ENCODE results near the gene TSPAN5. TPM values are rescaled to one million over a fixed set of nuclear protein-coding genes. Genes with fewer than 3 reads are reported as not detected.
A peak's percentile ranks its signal among the peaks of the same experiment; 100 is the strongest.

Gene TSPAN5
- total and polyA plus RNA-seq, 8 donors = 1.6 to 90.2 (median 8.5) TPM

- WGBS, 5 donors = 87 to 95% (median 93%) methylated on average over 4 of the region's 4 CpGs
- no peaks in the 10 kb centered on the region for H3K36me3 ChIP-seq
- intact Hi-C loops (cut with DNase I; ENCODE audit: low total_unique reads) = no loop called here
- no peaks in the 10 kb centered on the region for H3K27me3 ChIP-seq
- H3K9me3 ChIP-seq = no peaks in the 10 kb centered on the region
- H3K4me3 ChIP-seq = no peak overlapping the region
- TF ChIP-seq CTCF (IDR thresholded peaks at IDR 0.05) = no peak
- no peak for TF ChIP-seq POLR2AphosphoS5 (IDR thresholded peaks at IDR 0.05)
- TF ChIP-seq POLR2A (IDR thresholded peaks at IDR 0.05) = no peak
- TF ChIP-seq EP300 (IDR thresholded peaks at IDR 0.05) = no peak
- peaks cover 0 to 21% (median 6%) of the 10 kb centered on the region in 4 donors for H3K4me1 ChIP-seq
- no peak for DNase-seq
- H3K27ac ChIP-seq = no peak overlapping the region
Observed at GRCh38 chr4:98632258-98632657, 26.2 kb downstream of the TSPAN5 start.

GRCh38 chr4:98631506-98631905 is 26.9 kb downstream of the TSPAN5 start:
- no peak overlapping the region for H3K27ac ChIP-seq
- 75 to 83% (median 77%) methylated on average over 3 of the region's 3 CpGs for WGBS, 5 donors

GRCh38 chr4:98630737-98631454 is 27.5 kb downstream of the TSPAN5 start:
- no peak for DNase-seq
- intact Hi-C loops (cut with DNase I; ENCODE audit: low total_unique reads) = no loop called here
- Histone ChIP-seq H3K36me3 (no peaks in the 10 kb centered on the region), H3K9me3 (no peaks in the 10 kb centered on the region), H3K27ac (no peak overlapping the region), H3K4me1 (peaks cover 6 to 34% (median 13%) of the 10 kb centered on the region in 4 donors), H3K4me3 (no peak overlapping the region), H3K27me3 (no peaks in the 10 kb centered on the region)
- no peak for TF ChIP-seq EP300 (IDR thresholded peaks at IDR 0.05)
- no peak for TF ChIP-seq POLR2AphosphoS5 (IDR thresholded peaks at IDR 0.05)
- TF ChIP-seq POLR2A (IDR thresholded peaks at IDR 0.05) = no peak
- no peak for TF ChIP-seq CTCF (IDR thresholded peaks at IDR 0.05)
- 64 to 78% (median 73%) methylated on average over 8 of the region's 8 CpGs for WGBS, 5 donors

More at GRCh38 chr4:98631506-98631905, 26.9 kb downstream of the TSPAN5 start:
- no peak for DNase-seq
- Histone ChIP-seq H3K27me3 (no peaks in the 10 kb centered on the region), H3K36me3 (no peaks in the 10 kb centered on the region), H3K9me3 (no peaks in the 10 kb centered on the region), H3K4me1 (peaks cover 0 to 28% (median 7%) of the 10 kb centered on the region in 4 donors), H3K4me3 (no peak overlapping the region)
- TF ChIP-seq POLR2AphosphoS5 (IDR thresholded peaks at IDR 0.05) = no peak
- TF ChIP-seq POLR2A (IDR thresholded peaks at IDR 0.05) = no peak
- TF ChIP-seq EP300 (IDR thresholded peaks at IDR 0.05) = no peak
- TF ChIP-seq CTCF (IDR thresholded peaks at IDR 0.05) = no peak
- intact Hi-C loops (cut with DNase I; ENCODE audit: low total_unique reads) = no loop called here

- no peaks in the 10 kb centered on the region for H3K27me3 ChIP-seq
- TF ChIP-seq POLR2A (IDR thresholded peaks at IDR 0.05) = no peak
- TF ChIP-seq CTCF (IDR thresholded peaks at IDR 0.05) = no peak
- TF ChIP-seq POLR2AphosphoS5 (IDR thresholded peaks at IDR 0.05) = no peak
- TF ChIP-seq EP300 (IDR thresholded peaks at IDR 0.05) = no peak
- peak in 1 of 2 donors; percentile 41 for DNase-seq
- no peaks in the 10 kb centered on the region for H3K36me3 ChIP-seq
- WGBS, 5 donors = 28 to 49% (median 46%) methylated on average over 3 of the region's 3 CpGs
- intact Hi-C loops (cut with DNase I; ENCODE audit: low total_unique reads) = no loop called here
- no peak overlapping the region for H3K4me3 ChIP-seq
- H3K27ac ChIP-seq = peak overlapping the region in 1 of 5 donors; percentile 17
- H3K4me1 ChIP-seq = peaks cover 10 to 59% (median 14%) of the 10 kb centered on the region in 4 donors
- no peaks in the 10 kb centered on the region for H3K9me3 ChIP-seq
Observed at GRCh38 chr4:98627531-98628257, 30.7 kb downstream of the TSPAN5 start.

All from stomach (tissue), 9 donors.